HG03108 (cell line): Measurements from ENCODE around the gene SYT2.
"Not testable (repeated sequence)": the region's sequence is repeated elsewhere in the genome, so short reads cannot be mapped to it uniquely, and the experiment has no call there.

Source experiments
- ATAC-seq: cut with Tn5 transposase; IDR thresholded peaks from one replicate; pipeline ENCODE4 v1.9.1; 2021; ENCODE audit warnings: moderate library complexity; ENCODE audit not compliant: unreplicated experiment

Gene SYT2

GRCh38 chr1:202599669-202600431, 110.4 kb downstream of the SYT2 start:
- ATAC-seq = no peak

DNA sequence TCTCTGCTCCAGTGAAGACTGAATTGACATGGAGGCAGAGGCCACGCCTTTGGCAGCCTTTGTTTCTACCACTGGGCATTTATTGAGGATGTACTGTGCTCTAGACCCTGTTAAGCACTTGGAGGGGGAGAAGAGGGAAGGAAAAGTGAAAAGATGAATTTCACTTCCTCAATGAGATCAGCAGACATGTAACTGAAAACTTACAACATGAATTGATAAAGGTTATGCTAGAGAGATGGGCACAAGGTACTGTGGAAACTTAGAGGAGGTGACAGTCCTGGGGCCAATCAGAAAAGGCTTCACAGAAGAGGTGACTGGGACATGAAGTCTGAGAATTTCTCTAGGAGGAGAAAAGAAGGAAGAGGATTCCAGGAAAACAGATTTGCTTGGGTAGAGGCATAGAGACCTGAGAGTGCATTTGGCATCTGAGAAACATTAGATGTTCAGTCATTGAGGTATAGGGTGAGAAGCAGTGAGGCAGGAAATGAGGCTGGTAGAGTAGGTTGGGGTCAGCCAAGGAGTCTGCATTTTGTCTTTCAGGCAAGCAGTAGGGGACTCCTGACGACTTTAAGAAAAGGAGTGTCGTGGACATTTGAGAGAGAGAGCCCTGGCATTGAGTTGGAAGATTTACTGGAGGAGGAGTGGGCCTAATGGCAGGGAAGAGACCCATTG, 113.0 kb downstream of the SYT2 start:
- no peak for ATAC-seq

DNA sequence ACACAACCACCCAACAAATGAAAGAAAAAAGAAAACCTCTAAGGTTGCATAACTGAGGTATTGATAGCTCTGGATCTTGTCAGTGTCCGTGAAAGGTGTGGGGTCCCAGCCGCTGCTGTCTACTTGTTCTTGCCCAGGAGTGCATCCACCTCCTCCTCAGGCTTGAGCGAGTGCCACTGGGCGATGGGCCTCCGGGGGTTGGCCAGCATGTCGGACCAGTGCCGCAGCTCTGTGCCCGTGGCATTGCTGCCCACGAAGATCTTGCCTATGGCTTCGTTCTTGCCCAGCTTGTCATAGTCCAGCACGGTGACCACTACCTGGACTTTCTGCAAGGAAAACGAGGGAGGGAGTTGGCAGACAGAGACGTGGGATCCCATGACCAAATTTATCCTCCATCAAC, 113.6 kb downstream of the SYT2 start:
- ATAC-seq = no peak

DNA sequence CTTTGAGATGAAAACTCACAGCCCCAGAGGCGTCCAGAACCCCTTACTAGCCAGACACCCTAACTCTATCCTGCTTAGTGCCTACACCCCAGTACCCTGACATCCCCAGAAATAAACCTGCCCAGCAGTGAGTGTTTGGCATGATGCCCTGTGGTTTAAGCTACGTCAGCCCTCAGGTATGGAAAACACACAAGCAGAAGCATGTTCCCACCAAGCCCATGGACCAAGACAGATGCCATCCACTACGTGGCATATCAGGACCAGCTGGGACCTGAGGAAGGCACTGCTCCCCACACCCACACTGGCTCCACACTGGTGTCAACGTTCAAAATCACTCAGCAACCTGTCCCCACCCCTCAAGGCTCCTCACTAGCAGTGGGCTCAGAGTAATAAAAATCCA, 116.4 kb downstream of the SYT2 start:
- no peak for ATAC-seq

GRCh38 chr1:202592146-202592545, 118.1 kb downstream of the SYT2 start:
- ATAC-seq = no peak

DNA sequence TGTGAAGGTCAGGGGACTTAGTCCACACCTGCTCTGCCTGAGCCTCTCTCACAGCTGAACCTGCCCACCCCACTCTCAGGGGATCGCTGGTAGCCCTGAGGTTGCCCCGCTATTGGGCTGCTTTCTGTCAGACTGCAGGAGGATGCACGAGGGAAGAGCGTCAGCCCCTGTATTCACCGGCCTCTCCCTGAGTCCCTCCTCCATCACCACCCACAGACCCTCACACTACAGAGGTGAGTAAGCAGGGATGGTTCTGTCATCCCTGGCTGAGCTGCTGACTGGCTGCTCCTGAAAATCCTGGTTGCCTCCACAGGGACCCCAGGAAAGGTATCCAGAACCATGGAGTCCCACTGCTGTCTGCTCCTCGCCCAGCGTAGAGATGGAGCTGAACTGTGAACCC, 118.7 kb downstream of the SYT2 start:
- ATAC-seq = no peak

GRCh38 chr1:202590975-202591411, 119.3 kb downstream of the SYT2 start:
- no peak for ATAC-seq

- ATAC-seq = no peak
Measured at GRCh38 chr1:202590126-202590525, 120.1 kb downstream of the SYT2 start.

DNA sequence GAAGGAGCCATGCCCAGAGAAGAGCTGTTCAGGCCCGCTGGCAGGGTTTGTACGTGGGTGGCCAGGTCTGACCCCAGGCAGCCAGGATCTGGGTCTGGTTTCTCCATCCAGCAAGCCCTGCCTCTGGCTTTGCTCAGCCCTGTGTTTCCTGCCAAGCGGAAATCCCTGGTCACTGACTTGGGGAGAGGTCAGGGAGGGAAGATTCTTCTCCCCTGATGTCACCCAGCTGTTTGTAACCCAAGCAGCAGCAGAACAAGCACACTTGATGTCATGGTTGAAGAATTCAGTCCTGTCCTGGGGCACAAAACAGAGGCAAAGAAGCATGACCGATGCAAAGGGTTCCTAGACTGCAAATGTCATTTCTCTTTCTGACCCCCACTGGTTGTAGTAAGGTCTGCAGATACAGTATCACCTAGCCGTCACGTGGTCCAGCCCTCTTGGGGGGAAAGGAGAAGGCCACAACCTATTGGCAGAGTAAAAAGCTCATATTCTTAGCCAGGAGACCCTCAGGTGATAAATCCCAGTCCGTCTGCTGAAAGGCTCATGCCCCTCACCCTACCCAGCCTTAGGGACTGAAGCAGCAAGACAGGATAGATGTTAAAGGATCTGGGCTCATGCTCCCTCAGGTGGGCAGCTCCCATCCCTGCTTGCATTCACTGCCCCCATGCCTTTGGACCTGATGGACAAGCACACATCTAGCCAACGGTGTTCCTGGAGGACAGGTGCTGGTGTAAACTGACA, 120.9 kb downstream of the SYT2 start:
- ATAC-seq = no peak

GRCh38 chr1:202588503-202589189, 121.6 kb downstream of the SYT2 start:
- ATAC-seq = no peak

- ATAC-seq = no peak
Measured at GRCh38 chr1:202587859-202588485, 122.3 kb downstream of the SYT2 start.

DNA sequence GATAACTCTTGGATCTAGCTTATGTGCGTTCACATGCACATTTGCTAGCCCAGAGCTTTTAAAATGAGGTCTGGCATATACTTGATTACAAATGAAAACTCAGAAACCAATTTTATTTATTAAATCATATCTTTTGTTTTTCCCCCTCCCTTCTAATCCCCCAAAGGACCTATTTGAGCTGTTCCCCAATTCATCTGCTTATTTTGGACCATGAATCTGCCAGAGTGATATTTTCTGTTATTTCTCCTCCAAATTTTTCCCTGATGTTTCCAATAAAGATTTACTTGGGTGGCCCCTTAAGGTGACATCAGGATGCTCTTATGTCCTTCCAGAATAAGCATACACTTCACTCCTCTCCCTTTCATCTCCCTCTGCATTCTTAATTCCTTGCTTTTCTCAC, 123.4 kb downstream of the SYT2 start:
- ATAC-seq = no peak

DNA sequence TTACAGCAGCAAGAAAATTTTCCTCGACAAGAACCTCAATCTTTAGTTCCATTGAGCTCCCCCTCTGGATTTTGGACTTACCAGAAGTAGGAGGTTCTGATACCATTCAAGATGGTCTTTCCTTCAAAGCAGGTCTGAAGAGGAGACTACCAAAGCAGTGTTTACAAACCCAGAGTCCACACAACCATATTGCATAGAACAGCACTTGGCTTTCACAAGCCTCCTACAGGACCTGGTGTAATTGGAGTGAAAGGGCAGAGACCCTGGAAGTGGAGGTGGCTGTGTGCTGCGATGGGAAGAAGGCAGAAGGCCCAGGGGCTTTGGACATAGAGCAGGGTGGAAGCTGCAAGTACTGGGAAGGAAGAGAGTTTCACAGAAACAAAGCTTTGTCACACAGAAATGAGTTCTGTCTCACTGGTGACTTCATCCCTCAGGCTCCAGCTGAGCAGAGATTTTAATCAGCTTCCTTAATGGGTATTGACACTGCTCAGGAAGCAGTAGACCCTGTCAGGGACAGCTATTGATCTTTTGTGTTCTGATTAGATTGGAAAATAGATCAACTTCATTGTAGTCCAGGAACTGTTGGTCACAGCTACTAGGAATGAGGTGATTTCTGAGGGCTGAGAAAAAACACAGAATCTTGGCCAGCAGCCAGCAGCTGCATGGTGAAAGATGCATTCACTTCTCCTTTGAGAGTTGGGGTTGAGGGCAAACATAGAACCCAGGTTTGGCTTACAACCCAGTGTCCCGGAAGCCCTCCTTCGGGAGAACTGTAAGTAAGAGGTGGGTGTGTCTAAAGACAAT, 124.0 kb downstream of the SYT2 start:
- ATAC-seq = no peak

GRCh38 chr1:202585590-202585933, 124.7 kb downstream of the SYT2 start:
- ATAC-seq = no peak

DNA sequence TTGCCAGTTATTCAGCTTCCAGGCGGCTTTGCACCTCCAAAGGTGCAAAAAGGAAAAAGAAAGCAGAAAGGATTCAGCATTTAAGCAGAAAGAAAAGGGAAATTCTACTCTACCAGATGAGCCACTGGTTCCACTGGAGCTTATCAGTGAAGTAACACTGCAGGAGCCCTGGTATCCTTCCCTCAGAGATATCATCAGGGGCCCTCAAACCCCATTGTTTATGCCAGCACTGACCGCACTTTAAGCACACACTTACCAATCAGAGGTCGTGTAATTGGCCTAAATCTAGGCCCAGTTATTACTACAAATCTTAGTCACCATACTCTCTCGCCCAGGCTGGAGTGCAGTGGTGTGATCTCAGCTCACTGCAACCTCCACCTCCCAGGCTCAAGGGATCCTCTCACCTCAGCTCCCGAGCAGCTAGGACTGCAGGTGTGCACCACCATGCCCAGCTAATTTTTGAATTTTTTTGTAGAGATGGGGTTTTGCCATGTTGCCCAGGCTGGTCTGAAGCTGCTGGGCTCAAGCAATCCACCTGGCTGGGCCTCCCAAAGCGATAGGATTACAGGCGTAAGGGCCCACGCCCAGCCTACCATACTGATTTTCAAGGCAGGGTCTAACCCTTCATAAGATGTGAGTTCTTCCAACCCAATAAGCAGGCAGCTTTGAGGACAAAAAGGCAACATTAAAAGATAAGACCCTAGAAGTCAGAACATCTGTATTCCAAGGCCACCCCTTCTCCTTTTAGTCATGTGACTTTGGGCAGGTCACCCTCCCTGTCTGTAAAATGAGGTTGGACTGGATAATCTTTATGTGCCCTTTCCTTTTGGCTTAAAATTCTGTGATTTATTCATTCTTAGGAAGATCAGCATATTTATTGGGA, 125.3 kb downstream of the SYT2 start:
- no peak for ATAC-seq

DNA sequence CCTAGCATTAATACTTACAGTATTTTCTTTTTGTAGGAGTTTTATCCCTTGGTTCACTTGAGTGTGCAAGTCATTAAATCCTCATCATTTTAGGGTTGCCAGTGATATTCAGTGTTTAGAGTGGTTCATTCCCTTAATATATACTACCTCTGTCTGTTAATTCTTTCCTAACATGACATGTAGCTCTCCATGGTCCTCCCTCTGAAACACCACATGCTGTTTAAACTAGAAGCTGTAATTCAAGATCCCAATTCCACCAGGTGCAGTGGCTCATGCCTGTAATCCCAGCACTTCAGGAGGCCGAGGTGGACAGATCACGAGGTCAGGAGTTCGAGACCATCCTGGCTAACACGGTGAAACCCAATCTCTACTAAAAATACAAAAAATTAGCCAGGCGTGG, 127.9 kb downstream of the SYT2 start:
- ATAC-seq = not testable (repeated sequence)

GRCh38 chr1:202580619-202581018, 129.6 kb downstream of the SYT2 start:
- no peak for ATAC-seq

GRCh38 chr1:202579806-202580205, 130.4 kb downstream of the SYT2 start:
- no peak for ATAC-seq

DNA sequence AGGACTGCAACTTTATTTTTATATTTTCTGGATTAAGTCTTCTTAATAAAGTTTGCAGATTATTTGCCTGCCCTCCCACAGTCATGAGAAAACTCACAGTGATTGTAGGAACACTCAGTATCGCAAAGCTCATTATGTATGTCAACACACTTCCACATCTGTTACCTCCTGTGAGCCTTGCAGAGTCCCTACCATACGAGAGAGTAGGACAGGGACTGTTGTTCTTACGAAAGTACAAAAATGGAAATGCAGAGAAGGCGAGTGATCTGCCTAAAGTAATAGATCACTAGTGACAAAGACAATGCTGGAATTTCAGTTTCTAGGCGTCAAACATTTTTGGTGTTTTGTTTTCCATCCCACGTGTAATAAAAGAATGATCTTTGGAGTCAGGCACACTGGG, 131.7 kb downstream of the SYT2 start:
- ATAC-seq = no peak
